Neuronal stem cell (in vitro differentiated cells): Measurements from ENCODE around the gene CYP2B6.
"Not testable (repeated sequence)": the region's sequence is repeated elsewhere in the genome, so short reads cannot be mapped to it uniquely, and the experiment has no call there.

Experiments
- DNase-seq: peaks from one replicate; pipeline ENCODE4 v3.0.0-alpha.2; 2013; ENCODE audit warnings: low spot score
- H2AFZ ChIP-seq: one replicate; pipeline ENCODE4 v1.6.1; 2013; ENCODE audit warnings: mild to moderate bottlenecking, low read length, inconsistent platforms
- H2AK5ac ChIP-seq: 2 replicates; pipeline ENCODE4 v1.6.1; 2013; ENCODE audit warnings: low read depth, mild to moderate bottlenecking, inconsistent platforms, low read length, moderate library complexity, mixed read lengths
- H2BK120ac ChIP-seq: 2 replicates; pipeline ENCODE4 v1.6.1; 2013; ENCODE audit warnings: low read depth, mild to moderate bottlenecking, inconsistent platforms, low read length, moderate library complexity, mixed read lengths
- H2BK12ac ChIP-seq: one replicate; pipeline ENCODE4 v1.6.1; 2013; ENCODE audit warnings: low read length, inconsistent platforms
- H2BK15ac ChIP-seq: 2 replicates; pipeline ENCODE4 v1.6.1; 2013; ENCODE audit warnings: mild to moderate bottlenecking, low read length, inconsistent platforms, mixed read lengths
- H2BK5ac ChIP-seq: one replicate; pipeline ENCODE4 v1.6.1; 2013; ENCODE audit warnings: inconsistent platforms, mild to moderate bottlenecking, low read length, moderate library complexity
- H3K14ac ChIP-seq: one replicate; pipeline ENCODE4 v1.6.1; 2013; ENCODE audit warnings: low read length, inconsistent platforms
- H3K18ac ChIP-seq: 2 replicates; pipeline ENCODE4 v1.6.1; 2013; ENCODE audit warnings: low read length, inconsistent platforms
- H3K23ac ChIP-seq: 2 replicates; pipeline ENCODE4 v1.6.1; 2013; ENCODE audit warnings: low read depth, mild to moderate bottlenecking, mixed read lengths, low read length, inconsistent platforms; ENCODE audit not compliant: poor library complexity
- H3K27ac ChIP-seq: replicated peaks from 3 replicates; pipeline ENCODE4 v1.5.1; 2013; ENCODE audit warnings: low read length, inconsistent platforms
- H3K27me3 ChIP-seq, 3 experiments: 2 replicates each; pipeline ENCODE4 v1.6.1; 2013; ENCODE audit warnings: low read length in 3 of 3, mild to moderate bottlenecking in 2 of 3, inconsistent platforms in 1 of 3, low read depth in 1 of 3, mixed read lengths in 1 of 3, moderate library complexity in 1 of 3; ENCODE audit not compliant: control insufficient read depth in 3 of 3, insufficient read depth in 3 of 3
- H3K36me3 ChIP-seq, 2 donors: replicated peaks in 1 of 2; 2 replicates each; pipeline ENCODE4 v1.6.1; 2013; ENCODE audit warnings: low read length in 2 of 2; ENCODE audit not compliant: control insufficient read depth in 2 of 2, insufficient read depth in 2 of 2
- H3K4ac ChIP-seq: 2 replicates; pipeline ENCODE4 v1.6.1; 2013; ENCODE audit warnings: inconsistent platforms, mild to moderate bottlenecking, low read length, moderate library complexity
- H3K4me1 ChIP-seq, 2 donors: 1 replicate in 1 of 2; 2 replicates in 1 of 2; pipeline ENCODE4 v1.6.1; 2013; ENCODE audit warnings: low read length in 2 of 2, low read depth in 1 of 2; ENCODE audit not compliant: control insufficient read depth in 2 of 2, insufficient read depth in 1 of 2
- H3K4me2 ChIP-seq: one replicate; pipeline ENCODE4 v1.6.1; 2013; ENCODE audit warnings: mild to moderate bottlenecking, low read length, inconsistent platforms; ENCODE audit not compliant: insufficient read depth, poor library complexity, severe bottlenecking
- H3K4me3 ChIP-seq, 2 donors: 2 replicates each; pipeline ENCODE4 v1.5.1; 2013; ENCODE audit warnings: low read length in 2 of 2, mild to moderate bottlenecking in 2 of 2, inconsistent platforms in 1 of 2, moderate library complexity in 1 of 2
- H3K79me1 ChIP-seq: one replicate; pipeline ENCODE4 v1.6.1; 2013; ENCODE audit warnings: low read depth, mild to moderate bottlenecking, inconsistent platforms, low read length, moderate library complexity
- H3K9ac ChIP-seq: one replicate; pipeline ENCODE4 v1.6.1; 2013; ENCODE audit warnings: mild to moderate bottlenecking, low read depth, low read length, inconsistent platforms; ENCODE audit not compliant: poor library complexity
- H3K9me3 ChIP-seq, 2 donors: replicated peaks in 1 of 2; 2 replicates each; pipeline versions ENCODE3 to v1.6.1; 2013; ENCODE audit warnings: low read length in 2 of 2, mild to moderate bottlenecking in 2 of 2, inconsistent platforms in 1 of 2, low read depth in 1 of 2, mixed read lengths in 1 of 2, moderate library complexity in 1 of 2; ENCODE audit not compliant: control insufficient read depth in 2 of 2, insufficient read depth in 1 of 2
- H4K8ac ChIP-seq: one replicate; pipeline ENCODE4 v1.6.1; 2013; ENCODE audit warnings: low read depth, mild to moderate bottlenecking, inconsistent platforms, low read length, moderate library complexity
- H4K91ac ChIP-seq: one replicate; pipeline ENCODE4 v1.6.1; 2013; ENCODE audit warnings: low read length, low read depth, mild to moderate bottlenecking, inconsistent platforms; ENCODE audit not compliant: poor library complexity
- WGBS, 2 donors: extraction: QIAGEN DNeasy Blood & Tissue Kit; methylation state at CpG; one replicate each; pipeline ENCODE4 v1.1.7; 2013; ENCODE audit warnings: missing lambda C conversion rate in 2 of 2, mixed read lengths in 1 of 2; ENCODE audit not compliant: insufficient read length in 2 of 2, insufficient replicate concordance in 1 of 2; ENCODE audit errors: extremely low coverage in 2 of 2; 5-methylcytosine and 5-hydroxymethylcytosine counted together

The CYP2B6 gene

DNA sequence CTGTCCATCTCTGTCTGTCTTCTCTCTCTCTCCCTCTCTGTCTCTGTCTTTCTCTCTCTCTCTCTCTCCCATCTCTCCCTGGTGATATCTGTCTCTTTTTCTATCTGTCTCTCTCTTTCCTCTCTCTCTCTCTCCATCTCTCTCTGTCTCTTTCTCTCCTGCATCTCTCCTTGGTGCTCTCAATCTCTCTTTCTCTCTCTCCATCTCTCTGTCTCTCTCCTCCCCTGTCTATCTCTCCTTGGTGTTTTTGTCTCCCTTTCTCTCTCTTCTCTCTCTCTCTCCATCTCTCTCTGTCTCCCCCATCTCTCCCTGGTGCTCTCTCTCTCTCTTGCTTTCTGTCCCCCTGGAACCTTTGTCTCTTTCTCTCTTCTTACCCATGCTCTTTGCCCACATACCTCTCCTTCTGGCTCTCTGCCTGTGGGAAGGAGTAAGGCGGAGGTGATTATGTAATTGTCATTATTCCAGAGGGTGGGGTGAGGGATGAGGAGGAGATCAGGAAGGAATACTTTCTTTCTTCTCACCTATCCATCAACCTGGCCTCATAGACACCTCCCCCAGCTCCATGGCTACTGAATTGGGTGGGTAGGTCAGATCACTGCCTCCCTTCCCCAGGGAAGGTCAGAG, 30.9 kb upstream of the CYP2B6 start:
- Histone ChIP-seq H3K9ac (no peak overlapping the region), H3K27ac (no peak overlapping the region), H2BK12ac (no peak overlapping the region), H4K91ac (no peak overlapping the region), H2BK120ac (no peak overlapping the region), H3K18ac (no peak overlapping the region), H2AK5ac (no peak overlapping the region), H3K27me3 (no peaks in the 10 kb centered on the region), H3K9me3 (peaks cover 2 to 4% of the 10 kb centered on the region in 2 donors), H2BK5ac (no peak overlapping the region), H2BK15ac (no peak overlapping the region), H3K4me2 (no peak overlapping the region), H4K8ac (no peak overlapping the region), H3K23ac (no peak overlapping the region), H3K36me3 (no peaks in the 10 kb centered on the region), H2AFZ (no peak overlapping the region), H3K4me3 (no peak overlapping the region), H3K14ac (no peak overlapping the region), H3K79me1 (no peaks in the 10 kb centered on the region), H3K4ac (no peak overlapping the region), H3K4me1 (no peaks in the 10 kb centered on the region)
- WGBS, 2 donors, result no CpG with 5 or more reads among the region's 1 CpG
- no peak for DNase-seq

DNA sequence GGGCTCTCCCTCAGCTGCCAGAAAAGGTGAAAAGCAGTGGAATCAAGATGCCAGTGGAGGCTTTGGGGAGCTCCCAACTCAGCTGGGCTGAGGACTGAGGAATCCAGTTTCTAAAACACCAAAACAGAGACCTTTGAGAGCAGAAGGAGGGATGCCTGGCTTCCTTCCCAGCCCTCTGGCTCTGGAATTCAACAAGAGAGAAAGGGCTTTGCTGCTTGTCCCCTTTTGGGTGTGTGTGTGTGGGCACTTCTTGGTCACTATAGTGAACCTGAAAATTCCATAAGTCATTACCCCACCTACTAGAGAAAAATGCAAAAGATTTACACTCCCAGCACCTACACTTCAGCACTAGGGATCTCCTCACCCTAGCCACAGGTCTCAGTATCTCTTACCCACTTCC, 30.3 kb upstream of the CYP2B6 start:
- DNase-seq, result no peak
- Histone ChIP-seq H3K27ac (no peak overlapping the region), H2BK12ac (no peak overlapping the region), H3K4me2 (no peak overlapping the region), H2BK5ac (no peak overlapping the region), H3K36me3 (no peaks in the 10 kb centered on the region), H2BK15ac (no peak overlapping the region), H3K4ac (no peak overlapping the region), H2AK5ac (no peak overlapping the region), H3K9me3 (peaks cover 0 to under 1% of the 10 kb centered on the region in 2 donors), H3K79me1 (no peaks in the 10 kb centered on the region), H3K18ac (no peak overlapping the region), H3K4me3 (no peak overlapping the region), H2BK120ac (no peak overlapping the region), H4K8ac (no peak overlapping the region), H2AFZ (no peak overlapping the region), H3K27me3 (no peaks in the 10 kb centered on the region), H3K4me1 (no peaks in the 10 kb centered on the region), H3K23ac (no peak overlapping the region), H3K9ac (no peak overlapping the region), H3K14ac (no peak overlapping the region), H4K91ac (no peak overlapping the region)

DNA sequence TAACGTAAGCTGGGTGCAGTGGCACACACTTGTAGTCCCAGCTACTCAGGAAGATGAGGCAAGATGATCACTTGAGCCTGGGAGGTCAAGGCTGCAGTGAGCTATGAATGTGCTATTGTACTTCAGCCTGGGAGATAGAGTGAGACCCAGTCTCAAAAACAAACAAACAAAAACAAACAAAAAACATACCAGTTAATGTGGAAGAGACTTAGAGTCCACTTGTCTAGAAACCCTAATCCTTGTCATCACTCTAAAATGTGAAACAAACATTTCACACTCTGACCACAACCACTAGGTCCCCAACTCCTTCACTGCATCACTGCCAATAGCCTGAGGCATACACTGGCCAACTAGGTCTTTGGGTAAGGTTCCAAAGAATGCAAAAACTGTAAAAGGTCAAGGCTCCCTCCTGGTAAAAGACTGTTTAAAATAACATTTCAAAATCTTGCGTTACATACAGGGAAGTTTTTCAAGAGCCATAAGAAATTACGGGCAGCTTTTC, 28.6 kb upstream of the CYP2B6 start:
- H3K27ac ChIP-seq, result no peak overlapping the region
- no peaks in the 10 kb centered on the region for H3K36me3 ChIP-seq
- H3K9me3 ChIP-seq, result no peaks in the 10 kb centered on the region
- no peak overlapping the region for H2BK12ac ChIP-seq
- no peak overlapping the region for H3K14ac ChIP-seq
- no peaks in the 10 kb centered on the region for H3K27me3 ChIP-seq
- no peak overlapping the region for H3K23ac ChIP-seq
- DNase-seq, result no peak
- H3K4ac ChIP-seq, result no peak overlapping the region
- no peaks in the 10 kb centered on the region for H3K4me1 ChIP-seq
- no peak overlapping the region for H4K8ac ChIP-seq
- H3K79me1 ChIP-seq, result no peaks in the 10 kb centered on the region
- H2BK5ac ChIP-seq, result no peak overlapping the region
- H4K91ac ChIP-seq, result no peak overlapping the region
- H2AK5ac ChIP-seq, result no peak overlapping the region
- no peak overlapping the region for H3K9ac ChIP-seq
- no CpG with 5 or more reads among the region's 3 CpGs for WGBS, 2 donors
- no peak overlapping the region for H2AFZ ChIP-seq
- H3K4me3 ChIP-seq, result no peak overlapping the region
- no peak overlapping the region for H2BK120ac ChIP-seq
- no peak overlapping the region for H3K18ac ChIP-seq
- H2BK15ac ChIP-seq, result no peak overlapping the region
- no peak overlapping the region for H3K4me2 ChIP-seq

DNA sequence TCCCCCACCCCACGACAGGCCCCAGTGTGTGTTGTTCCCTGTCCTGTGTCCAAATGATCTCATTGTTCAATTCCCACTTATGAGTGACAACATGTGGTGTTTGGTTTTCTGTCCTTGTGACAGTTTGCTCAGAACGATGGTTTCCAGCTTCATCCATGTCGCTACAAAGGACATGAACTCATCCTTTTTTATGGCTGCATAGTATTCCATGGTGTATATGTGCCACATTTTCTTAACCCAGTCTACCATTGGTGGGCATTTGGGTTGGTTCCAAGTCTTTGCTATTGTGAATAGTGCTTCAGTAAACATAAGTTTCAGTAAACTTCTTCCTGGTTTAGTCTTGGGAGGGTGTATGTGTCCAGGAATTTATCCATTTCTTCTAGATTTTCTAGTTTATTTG, 26.7 kb upstream of the CYP2B6 start:
- no CpG with 5 or more reads among the region's 3 CpGs for WGBS, 2 donors

More for the DNA sequence above, 26.7 kb upstream of the CYP2B6 start:
- not testable (repeated sequence) for H3K4me1 ChIP-seq, H2BK12ac ChIP-seq, H4K91ac ChIP-seq, H3K4me3 ChIP-seq, H4K8ac ChIP-seq, H3K4me2 ChIP-seq, H3K9me3 ChIP-seq, H3K9ac ChIP-seq, DNase-seq, H3K14ac ChIP-seq, H2AK5ac ChIP-seq, H3K36me3 ChIP-seq, H3K4ac ChIP-seq, H3K27ac ChIP-seq, H2BK120ac ChIP-seq, H2BK15ac ChIP-seq, H2BK5ac ChIP-seq, H2AFZ ChIP-seq, H3K18ac ChIP-seq, H3K79me1 ChIP-seq, H3K23ac ChIP-seq, H3K27me3 ChIP-seq
